Rectal smooth muscle tissue (tissue), 1 donor: Measurements from ENCODE around the gene MYOZ2.
"Not testable (repeated sequence)": the region's sequence is repeated elsewhere in the genome, so short reads cannot be mapped to it uniquely, and the experiment has no call there.

ENCODE experiments used
- H3K27ac ChIP-seq: one replicate; pipeline ENCODE4 v1.7.0; 2013; ENCODE audit warnings: low read depth, low read length, inconsistent platforms
- H3K27me3 ChIP-seq: one replicate; pipeline ENCODE4 v1.7.0; 2013; ENCODE audit warnings: low read length; ENCODE audit not compliant: control insufficient read depth, insufficient read depth
- H3K36me3 ChIP-seq: one replicate; pipeline ENCODE4 v1.7.0; 2013; ENCODE audit warnings: low read length; ENCODE audit not compliant: control insufficient read depth, insufficient read depth
- H3K4me1 ChIP-seq: one replicate; pipeline ENCODE4 v1.7.0; 2013; ENCODE audit warnings: low read length; ENCODE audit not compliant: control insufficient read depth, insufficient read depth
- H3K4me3 ChIP-seq: one replicate; pipeline ENCODE4 v1.7.0; 2013; ENCODE audit warnings: low read length
- H3K9ac ChIP-seq: one replicate; pipeline ENCODE4 v1.7.0; 2013; ENCODE audit warnings: low read length

The MYOZ2 gene

GRCh38 chr4:119132306-119132705 lies 3.3 kb upstream of the MYOZ2 start:
- Histone ChIP-seq H3K27ac (no peak overlapping the region), H3K4me1 (no peaks in the 10 kb centered on the region), H3K4me3 (no peak overlapping the region), H3K27me3 (no peaks in the 10 kb centered on the region), H3K36me3 (no peaks in the 10 kb centered on the region), H3K9ac (no peak overlapping the region)

GRCh38 chr4:119136546-119136945 lies 914 bp downstream of the MYOZ2 start:
- H3K9ac ChIP-seq, result no peak overlapping the region
- H3K36me3 ChIP-seq, result no peaks in the 10 kb centered on the region
- H3K4me3 ChIP-seq, result no peak overlapping the region
- H3K4me1 ChIP-seq, result no peaks in the 10 kb centered on the region
- H3K27me3 ChIP-seq, result no peaks in the 10 kb centered on the region
- H3K27ac ChIP-seq, result no peak overlapping the region

- no peak overlapping the region for H3K9ac ChIP-seq
- H3K27ac ChIP-seq, result no peak overlapping the region
- no peaks in the 10 kb centered on the region for H3K4me1 ChIP-seq
- H3K36me3 ChIP-seq, result no peaks in the 10 kb centered on the region
- H3K27me3 ChIP-seq, result no peaks in the 10 kb centered on the region
- H3K4me3 ChIP-seq, result no peak overlapping the region
Measured at GRCh38 chr4:119138046-119138445, 2.4 kb downstream of the MYOZ2 start.

GRCh38 chr4:119139311-119139710 lies 3.7 kb downstream of the MYOZ2 start:
- no peaks in the 10 kb centered on the region for H3K27me3 ChIP-seq
- H3K9ac ChIP-seq, result no peak overlapping the region
- H3K4me3 ChIP-seq, result no peak overlapping the region
- H3K36me3 ChIP-seq, result no peaks in the 10 kb centered on the region
- no peak overlapping the region for H3K27ac ChIP-seq
- H3K4me1 ChIP-seq, result no peaks in the 10 kb centered on the region

- Histone ChIP-seq H3K27me3 (no peaks in the 10 kb centered on the region), H3K4me3 (no peak overlapping the region), H3K27ac (no peak overlapping the region), H3K4me1 (no peaks in the 10 kb centered on the region), H3K36me3 (no peaks in the 10 kb centered on the region), H3K9ac (no peak overlapping the region)
Measured at GRCh38 chr4:119139822-119140252, 4.2 kb downstream of the MYOZ2 start.

GRCh38 chr4:119141283-119141682 lies 5.7 kb downstream of the MYOZ2 start:
- not testable (repeated sequence) for H3K27me3 ChIP-seq, H3K9ac ChIP-seq, H3K4me3 ChIP-seq, H3K4me1 ChIP-seq, H3K36me3 ChIP-seq, H3K27ac ChIP-seq

- Histone ChIP-seq H3K36me3 (no peaks in the 10 kb centered on the region), H3K4me3 (no peak overlapping the region), H3K9ac (no peak overlapping the region), H3K27me3 (no peaks in the 10 kb centered on the region), H3K27ac (no peak overlapping the region), H3K4me1 (no peaks in the 10 kb centered on the region)
Measured at GRCh38 chr4:119142833-119143232, 7.2 kb downstream of the MYOZ2 start.

GRCh38 chr4:119143341-119143740 lies 7.7 kb downstream of the MYOZ2 start:
- not testable (repeated sequence) for H3K9ac ChIP-seq, H3K36me3 ChIP-seq, H3K4me3 ChIP-seq, H3K27me3 ChIP-seq, H3K27ac ChIP-seq, H3K4me1 ChIP-seq

- no peaks in the 10 kb centered on the region for H3K4me1 ChIP-seq
- H3K4me3 ChIP-seq, result no peak overlapping the region
- no peaks in the 10 kb centered on the region for H3K36me3 ChIP-seq
- H3K27ac ChIP-seq, result no peak overlapping the region
- no peaks in the 10 kb centered on the region for H3K27me3 ChIP-seq
- H3K9ac ChIP-seq, result no peak overlapping the region
Measured at GRCh38 chr4:119149110-119149509, 13.5 kb downstream of the MYOZ2 start.

GRCh38 chr4:119151161-119151560 lies 15.5 kb downstream of the MYOZ2 start:
- H3K4me1 ChIP-seq, result no peaks in the 10 kb centered on the region
- H3K27ac ChIP-seq, result no peak overlapping the region

GRCh38 chr4:119152741-119153140 lies 17.1 kb downstream of the MYOZ2 start:
- H3K27me3 ChIP-seq, result no peaks in the 10 kb centered on the region
- no peaks in the 10 kb centered on the region for H3K36me3 ChIP-seq
- H3K27ac ChIP-seq, result no peak overlapping the region
- no peak overlapping the region for H3K9ac ChIP-seq
- H3K4me1 ChIP-seq, result no peaks in the 10 kb centered on the region
- no peak overlapping the region for H3K4me3 ChIP-seq

More at GRCh38 chr4:119151161-119151560, 15.5 kb downstream of the MYOZ2 start:
- no peaks in the 10 kb centered on the region for H3K36me3 ChIP-seq
- H3K4me3 ChIP-seq, result no peak overlapping the region
- no peak overlapping the region for H3K9ac ChIP-seq
- no peaks in the 10 kb centered on the region for H3K27me3 ChIP-seq

- Histone ChIP-seq H3K9ac (no peak overlapping the region), H3K4me3 (no peak overlapping the region), H3K27ac (no peak overlapping the region), H3K36me3 (no peaks in the 10 kb centered on the region), H3K4me1 (no peaks in the 10 kb centered on the region), H3K27me3 (no peaks in the 10 kb centered on the region)
Measured at GRCh38 chr4:119162174-119162573, 26.5 kb downstream of the MYOZ2 start.

- H3K27ac ChIP-seq, result no peak overlapping the region
- H3K4me3 ChIP-seq, result no peak overlapping the region
- no peaks in the 10 kb centered on the region for H3K36me3 ChIP-seq
- no peak overlapping the region for H3K9ac ChIP-seq
- H3K4me1 ChIP-seq, result no peaks in the 10 kb centered on the region
- no peaks in the 10 kb centered on the region for H3K27me3 ChIP-seq
Measured at GRCh38 chr4:119165767-119166166, 30.1 kb downstream of the MYOZ2 start.
